Neural cell (in vitro differentiated cells): ENCODE results near the gene OR9G1.

Source experiments
- EP300 ChIP-seq: fragments of 450-650 bp; conservative IDR thresholded peaks from 2 replicates; pipeline ENCODE4 v1.6.1; 2014; ENCODE audit warnings: antibody characterized with exemption, mild to moderate bottlenecking, moderate library complexity; ENCODE audit not compliant: poor library complexity, severe bottlenecking
- EZH2 ChIP-seq: fragments of 200-600, 300-800 bp; shearing (Covaris generic), sonication (generic); IDR thresholded peaks from 2 replicates; pipeline ENCODE4 v1.6.1; 2014; ENCODE audit warnings: antibody characterized with exemption, low read length, borderline replicate concordance, mild to moderate bottlenecking; ENCODE audit not compliant: insufficient read depth, poor library complexity, severe bottlenecking
- MXI1 ChIP-seq: fragments of 450-650 bp; conservative IDR thresholded peaks from 2 replicates; pipeline ENCODE4 v1.6.1; 2014; ENCODE audit warnings: antibody characterized with exemption, mild to moderate bottlenecking; ENCODE audit not compliant: poor library complexity, severe bottlenecking
- POLR2AphosphoS5 ChIP-seq: IDR thresholded peaks from 2 replicates; pipeline ENCODE4 v1.6.1; 2012
- RAD21 ChIP-seq: fragments of 450-650 bp; conservative IDR thresholded peaks from 2 replicates; pipeline ENCODE4 v1.6.1; 2014; ENCODE audit warnings: antibody characterized with exemption, mild to moderate bottlenecking, moderate library complexity
- TF ChIP-seq, protein P1 (sequence below): fragments of 450-650 bp; IDR thresholded peaks from 2 replicates; pipeline ENCODE4 v1.5.1; 2014; ENCODE audit warnings: antibody characterized with exemption, mild to moderate bottlenecking, moderate library complexity; ENCODE audit not compliant: poor library complexity, severe bottlenecking
- TF ChIP-seq, protein P2 (sequence below): IDR thresholded peaks from 2 replicates; pipeline ENCODE4 v1.6.1; 2012; ENCODE audit warnings: borderline replicate concordance

DNA sequence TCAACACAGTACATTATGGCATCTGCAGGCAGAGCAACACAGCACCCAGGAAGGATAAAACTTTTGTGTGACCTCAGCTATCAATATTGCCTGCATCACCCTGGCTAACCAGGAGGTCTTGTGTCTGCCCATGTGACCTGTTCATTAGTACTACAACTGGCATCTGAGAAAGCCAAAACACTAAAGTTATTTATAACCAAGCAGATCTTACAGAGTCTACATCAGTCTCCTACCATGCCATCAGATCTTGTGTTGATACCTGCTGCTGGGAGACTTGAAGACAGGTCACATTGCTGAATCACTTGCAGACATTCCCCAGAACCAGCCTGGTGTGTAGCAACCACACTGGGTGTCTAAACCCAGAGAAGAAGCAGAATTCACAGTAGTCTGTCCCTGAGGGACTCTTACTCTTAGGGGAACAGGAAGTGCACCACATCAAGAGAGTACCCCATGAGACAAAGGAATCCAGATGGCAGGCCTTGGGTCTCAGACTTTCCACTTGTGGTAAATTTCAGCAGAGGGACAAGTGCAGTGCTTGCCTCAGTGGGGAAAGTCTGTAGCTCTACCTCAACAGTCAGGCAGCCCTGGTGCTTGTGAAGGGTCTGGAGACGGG lies 7.0 kb downstream of the OR9G1 start:
- TF ChIP-seq, protein P1, sequence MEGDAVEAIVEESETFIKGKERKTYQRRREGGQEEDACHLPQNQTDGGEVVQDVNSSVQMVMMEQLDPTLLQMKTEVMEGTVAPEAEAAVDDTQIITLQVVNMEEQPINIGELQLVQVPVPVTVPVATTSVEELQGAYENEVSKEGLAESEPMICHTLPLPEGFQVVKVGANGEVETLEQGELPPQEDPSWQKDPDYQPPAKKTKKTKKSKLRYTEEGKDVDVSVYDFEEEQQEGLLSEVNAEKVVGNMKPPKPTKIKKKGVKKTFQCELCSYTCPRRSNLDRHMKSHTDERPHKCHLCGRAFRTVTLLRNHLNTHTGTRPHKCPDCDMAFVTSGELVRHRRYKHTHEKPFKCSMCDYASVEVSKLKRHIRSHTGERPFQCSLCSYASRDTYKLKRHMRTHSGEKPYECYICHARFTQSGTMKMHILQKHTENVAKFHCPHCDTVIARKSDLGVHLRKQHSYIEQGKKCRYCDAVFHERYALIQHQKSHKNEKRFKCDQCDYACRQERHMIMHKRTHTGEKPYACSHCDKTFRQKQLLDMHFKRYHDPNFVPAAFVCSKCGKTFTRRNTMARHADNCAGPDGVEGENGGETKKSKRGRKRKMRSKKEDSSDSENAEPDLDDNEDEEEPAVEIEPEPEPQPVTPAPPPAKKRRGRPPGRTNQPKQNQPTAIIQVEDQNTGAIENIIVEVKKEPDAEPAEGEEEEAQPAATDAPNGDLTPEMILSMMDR: no peak
- no peak for TF ChIP-seq MXI1
- no peak for TF ChIP-seq EZH2
- no peak for TF ChIP-seq EP300
- TF ChIP-seq, protein P2, sequence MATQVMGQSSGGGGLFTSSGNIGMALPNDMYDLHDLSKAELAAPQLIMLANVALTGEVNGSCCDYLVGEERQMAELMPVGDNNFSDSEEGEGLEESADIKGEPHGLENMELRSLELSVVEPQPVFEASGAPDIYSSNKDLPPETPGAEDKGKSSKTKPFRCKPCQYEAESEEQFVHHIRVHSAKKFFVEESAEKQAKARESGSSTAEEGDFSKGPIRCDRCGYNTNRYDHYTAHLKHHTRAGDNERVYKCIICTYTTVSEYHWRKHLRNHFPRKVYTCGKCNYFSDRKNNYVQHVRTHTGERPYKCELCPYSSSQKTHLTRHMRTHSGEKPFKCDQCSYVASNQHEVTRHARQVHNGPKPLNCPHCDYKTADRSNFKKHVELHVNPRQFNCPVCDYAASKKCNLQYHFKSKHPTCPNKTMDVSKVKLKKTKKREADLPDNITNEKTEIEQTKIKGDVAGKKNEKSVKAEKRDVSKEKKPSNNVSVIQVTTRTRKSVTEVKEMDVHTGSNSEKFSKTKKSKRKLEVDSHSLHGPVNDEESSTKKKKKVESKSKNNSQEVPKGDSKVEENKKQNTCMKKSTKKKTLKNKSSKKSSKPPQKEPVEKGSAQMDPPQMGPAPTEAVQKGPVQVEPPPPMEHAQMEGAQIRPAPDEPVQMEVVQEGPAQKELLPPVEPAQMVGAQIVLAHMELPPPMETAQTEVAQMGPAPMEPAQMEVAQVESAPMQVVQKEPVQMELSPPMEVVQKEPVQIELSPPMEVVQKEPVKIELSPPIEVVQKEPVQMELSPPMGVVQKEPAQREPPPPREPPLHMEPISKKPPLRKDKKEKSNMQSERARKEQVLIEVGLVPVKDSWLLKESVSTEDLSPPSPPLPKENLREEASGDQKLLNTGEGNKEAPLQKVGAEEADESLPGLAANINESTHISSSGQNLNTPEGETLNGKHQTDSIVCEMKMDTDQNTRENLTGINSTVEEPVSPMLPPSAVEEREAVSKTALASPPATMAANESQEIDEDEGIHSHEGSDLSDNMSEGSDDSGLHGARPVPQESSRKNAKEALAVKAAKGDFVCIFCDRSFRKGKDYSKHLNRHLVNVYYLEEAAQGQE: no peak
- no peak for TF ChIP-seq POLR2AphosphoS5
- no peak for TF ChIP-seq RAD21
